DMS 273 (cell line): ENCODE measurements around the gene ARHGAP30.
"Not testable (repeated sequence)": the region's sequence is repeated elsewhere in the genome, so short reads cannot be mapped to it uniquely, and the experiment has no call there.

Source experiments
- DNase-seq: peaks from one replicate; lab custom pipeline; 2025; ENCODE audit not compliant: unreplicated experiment; lab: John Stamatoyannopoulos, UW

Gene ARHGAP30

GRCh38 chr1:161018631-161018930 is 51.1 kb downstream of the ARHGAP30 start:
- no peak for DNase-seq

DNA sequence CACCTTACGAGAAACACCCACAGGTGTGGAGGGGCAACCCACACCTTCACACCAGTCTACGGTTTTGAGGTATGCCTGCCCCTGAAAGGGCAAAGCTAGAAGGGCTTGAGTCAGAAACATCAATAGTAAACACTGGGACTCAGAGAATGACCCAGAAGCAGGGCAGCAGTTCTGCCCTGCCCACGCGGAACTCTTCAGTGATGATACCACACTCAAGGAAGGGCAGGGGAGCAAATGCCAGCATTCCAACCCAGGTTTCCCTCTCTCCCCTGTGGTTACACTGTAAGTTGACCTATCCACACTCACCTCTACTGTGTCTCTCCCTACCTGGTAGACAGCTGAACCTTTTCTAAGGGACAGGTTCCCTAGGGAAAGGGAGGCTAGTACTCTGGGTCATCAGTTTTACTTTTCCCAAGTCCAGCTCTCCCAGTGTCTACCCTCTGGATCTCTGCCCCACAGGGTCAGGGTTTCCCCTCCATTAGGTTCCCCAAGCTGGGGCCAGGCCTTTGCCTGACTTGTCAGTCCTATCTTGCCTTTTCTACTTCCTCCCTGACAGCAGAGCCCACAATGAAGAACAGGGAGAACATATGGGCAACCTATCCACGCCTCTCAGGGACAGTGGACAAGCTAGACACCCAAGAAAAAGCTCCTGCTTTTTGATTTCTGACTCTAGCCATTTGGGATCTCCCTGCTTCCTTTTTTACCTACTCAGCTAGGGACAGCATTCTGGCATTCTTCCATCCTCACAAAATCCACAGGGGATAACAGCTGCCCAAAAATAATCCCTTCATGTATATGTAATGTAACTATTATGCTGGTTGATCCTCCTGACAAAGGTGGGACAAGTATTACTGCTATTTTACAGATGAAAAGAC is 51.7 kb downstream of the ARHGAP30 start:
- DNase-seq, result no peak

DNA sequence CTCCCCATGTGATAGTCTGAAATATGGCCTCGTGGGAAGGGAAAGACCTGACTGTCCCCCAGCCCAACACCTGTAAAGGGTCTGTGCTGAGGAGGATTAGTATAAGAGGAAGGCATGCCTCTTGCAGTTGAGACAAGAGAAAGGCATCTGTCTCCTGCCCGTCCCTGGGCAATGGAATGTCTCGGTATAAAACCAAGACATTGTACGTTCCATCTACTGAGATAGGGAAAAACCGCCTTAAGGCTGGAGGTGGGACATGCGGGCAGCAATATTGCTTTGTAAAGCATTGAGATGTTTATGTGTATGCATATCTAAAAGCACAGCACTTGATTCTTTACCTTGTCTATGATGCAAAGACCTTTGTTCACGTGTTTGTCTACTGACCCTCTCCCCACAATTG is 52.5 kb downstream of the ARHGAP30 start:
- not testable (repeated sequence) for DNase-seq

DNA sequence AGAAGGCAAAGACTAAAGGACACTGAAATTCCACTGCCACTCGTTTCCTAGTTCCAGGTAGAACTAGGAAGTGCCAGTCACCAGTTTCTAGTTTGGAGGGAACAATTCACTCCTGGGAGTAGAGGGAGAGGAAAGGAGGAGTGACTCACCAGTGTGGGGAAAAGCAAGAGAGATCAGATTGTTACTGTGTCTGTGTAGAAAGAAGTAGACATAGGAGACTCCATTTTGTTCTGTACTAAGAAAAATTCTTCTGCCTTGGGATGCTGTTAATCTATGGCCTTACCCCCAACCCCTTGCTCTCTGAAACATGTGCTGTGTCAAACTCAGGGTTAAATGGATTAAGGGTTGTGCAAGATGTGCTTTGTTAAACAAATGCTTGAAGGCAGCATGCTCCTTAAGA is 53.0 kb downstream of the ARHGAP30 start:
- not testable (repeated sequence) for DNase-seq

DNA sequence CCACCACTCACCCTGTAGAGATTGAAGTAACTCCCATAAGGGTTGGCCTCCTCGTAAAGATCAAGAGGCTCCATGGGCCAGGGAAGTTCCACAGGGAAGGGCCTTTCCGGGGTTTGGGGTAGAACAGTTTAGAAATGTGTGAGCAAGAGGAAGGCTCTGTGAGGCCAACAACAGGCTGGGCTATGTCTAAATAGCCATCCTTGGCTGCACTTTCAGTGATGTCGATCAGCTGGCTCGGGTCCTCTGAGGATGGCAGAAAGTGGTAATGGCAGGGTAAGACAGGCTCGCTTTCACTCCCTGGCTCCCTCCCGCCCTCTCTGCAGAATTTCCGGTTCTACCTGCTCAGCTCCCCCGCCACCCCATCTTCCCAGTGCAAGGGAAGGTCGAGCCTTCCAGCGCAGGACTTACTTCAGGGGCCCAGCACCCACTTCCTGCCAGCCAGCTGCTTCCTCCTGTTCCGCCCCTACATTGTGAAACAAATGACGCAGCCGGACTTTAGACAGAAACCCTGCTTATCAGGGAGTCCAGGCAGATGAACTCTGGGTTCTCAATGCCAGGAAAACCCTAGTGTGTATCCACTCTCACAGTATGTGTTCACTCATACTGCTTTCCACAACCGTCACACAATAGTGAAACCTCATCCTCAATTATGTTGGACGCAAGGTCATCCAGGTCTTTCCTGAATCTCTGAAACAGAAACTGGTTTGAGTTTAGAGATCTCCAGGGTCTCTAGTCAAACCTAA is 56.0 kb downstream of the ARHGAP30 start:
- no peak for DNase-seq

- no peak for DNase-seq
Observed at GRCh38 chr1:161013131-161013487, 56.6 kb downstream of the ARHGAP30 start.

DNA sequence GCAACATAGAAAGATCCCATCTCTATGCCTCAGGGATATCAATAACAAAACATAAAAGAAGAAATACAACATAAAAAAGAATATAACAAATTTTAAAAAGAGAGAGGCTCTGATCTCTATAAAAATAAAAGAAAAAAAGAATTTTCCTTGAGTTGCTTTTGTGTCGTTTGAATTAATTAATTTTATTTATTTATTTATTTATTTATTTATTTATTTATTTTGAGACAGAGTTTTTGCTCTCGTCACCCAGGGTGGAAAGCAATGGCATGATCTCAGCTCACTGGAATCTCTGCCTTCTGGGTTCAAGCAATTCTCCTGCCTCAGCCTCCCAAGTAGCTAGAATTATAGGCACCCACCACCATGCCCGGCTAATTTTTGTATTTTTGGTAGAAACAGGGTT is 57.3 kb downstream of the ARHGAP30 start:
- no peak for DNase-seq

DNA sequence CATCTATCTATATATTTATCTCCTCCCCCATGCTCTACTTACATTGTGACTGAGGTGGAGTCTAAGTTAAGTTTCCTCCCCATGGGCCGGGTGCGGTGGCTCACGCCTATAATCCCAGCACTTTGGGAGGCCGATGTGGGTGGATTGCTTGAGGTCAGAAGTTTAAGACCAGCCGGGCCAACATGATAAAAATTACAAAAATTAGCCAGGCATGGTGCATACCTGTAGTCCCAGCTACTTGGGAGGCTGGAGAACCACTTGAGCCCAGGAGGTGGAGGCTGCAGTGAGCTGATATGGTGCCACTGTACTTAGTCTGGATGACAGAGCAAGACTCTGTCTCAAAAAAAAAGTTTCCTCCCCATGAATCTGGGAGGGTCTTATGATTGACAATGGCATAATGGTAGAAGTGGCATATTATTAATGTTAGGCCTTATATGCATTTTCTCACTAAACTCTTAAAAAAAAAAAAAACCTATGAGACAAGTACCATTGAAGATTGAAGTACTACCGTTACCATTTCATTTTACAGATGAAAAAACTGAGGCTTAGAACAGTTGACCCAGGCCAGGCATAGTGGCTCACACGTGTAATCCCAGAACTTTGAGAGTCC is 60.0 kb downstream of the ARHGAP30 start:
- DNase-seq, result no peak

- no peak for DNase-seq
Observed at GRCh38 chr1:161008869-161009510, 60.7 kb downstream of the ARHGAP30 start.

DNA sequence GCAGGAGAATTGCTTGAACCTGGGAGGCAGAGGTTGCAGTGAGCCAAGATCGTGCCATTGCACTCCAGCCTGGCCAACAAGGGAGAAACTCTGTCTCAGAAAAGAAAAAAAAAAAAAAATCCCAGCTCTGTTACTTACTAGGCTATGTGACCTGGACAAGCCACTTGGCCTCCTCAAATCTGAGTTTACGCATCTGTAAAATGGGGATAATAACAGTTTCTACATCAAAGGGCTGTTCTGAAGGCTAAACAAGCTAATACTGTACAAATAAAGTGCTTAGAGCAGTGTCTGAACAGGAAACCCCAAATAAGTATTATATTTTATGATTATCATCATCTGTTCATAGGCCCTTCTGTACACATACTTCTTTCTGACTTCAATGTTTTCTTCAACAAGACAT is 62.3 kb downstream of the ARHGAP30 start:
- no peak for DNase-seq

GRCh38 chr1:161006563-161006962 is 63.1 kb downstream of the ARHGAP30 start:
- DNase-seq, result no peak

DNA sequence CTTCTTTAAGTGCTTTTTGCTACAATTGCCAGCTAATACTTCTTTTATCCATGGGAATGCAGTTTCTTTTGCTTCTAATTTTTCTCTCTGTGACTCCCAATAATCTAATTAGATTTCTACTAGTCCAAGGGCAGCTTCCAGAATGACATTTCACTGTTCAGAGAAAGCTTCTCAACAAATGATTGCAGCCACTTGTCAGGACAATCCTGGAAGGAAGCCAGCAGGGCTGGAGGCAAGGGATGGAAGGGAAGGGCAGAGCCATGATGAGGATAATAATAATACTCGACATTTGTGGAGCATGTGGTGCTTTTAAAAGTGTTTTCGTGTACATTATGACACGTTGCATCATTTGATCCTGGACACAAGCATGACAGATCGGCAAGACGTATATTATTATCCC is 68.2 kb downstream of the ARHGAP30 start:
- DNase-seq, result peak; percentile 30

DNA sequence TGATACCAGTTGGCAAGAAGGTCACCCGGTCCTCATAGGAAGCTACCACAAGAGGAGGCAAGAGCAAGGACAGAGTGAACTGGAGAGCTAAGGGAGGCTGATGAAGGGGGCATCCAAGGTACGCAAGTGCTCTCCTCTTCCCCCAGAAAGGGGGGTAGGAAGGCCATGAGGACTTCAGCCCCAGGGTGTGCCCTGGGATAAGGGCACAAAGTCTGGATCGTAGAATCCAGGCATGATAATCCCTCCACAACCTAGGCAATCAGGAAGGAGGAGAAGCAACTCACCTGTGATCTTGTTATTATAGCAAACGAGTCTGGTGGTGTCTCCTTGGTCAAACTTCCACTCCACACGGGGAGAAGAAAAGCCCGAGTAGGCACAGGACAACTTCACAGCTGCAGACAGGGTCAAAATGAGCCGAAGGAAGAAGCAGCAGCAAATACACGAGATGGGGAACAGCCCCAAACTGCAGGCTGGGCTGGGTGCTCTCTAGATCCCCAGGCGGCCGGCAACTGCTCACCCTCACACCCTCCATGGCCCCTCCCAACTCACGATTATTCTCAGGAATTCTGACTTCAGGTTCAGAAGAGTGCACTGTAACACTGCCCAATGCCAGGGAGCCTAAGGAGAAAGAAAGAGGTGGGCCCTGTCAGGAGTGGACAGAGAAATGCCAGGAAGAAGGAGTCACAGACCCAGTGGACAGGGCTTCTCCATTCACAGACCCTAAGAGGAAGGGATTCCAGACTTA is 68.8 kb downstream of the ARHGAP30 start:
- DNase-seq, result no peak

- DNase-seq, result no peak
Observed at GRCh38 chr1:160999376-160999775, 70.3 kb downstream of the ARHGAP30 start.

- peak; percentile 74 for DNase-seq
Observed at GRCh38 chr1:160997323-160998038, 72.2 kb downstream of the ARHGAP30 start.
